GM21447 (cell line): Measurements from ENCODE around the gene SRRT.
"Not testable (repeated sequence)": the region's sequence is repeated elsewhere in the genome, so short reads cannot be mapped to it uniquely, and the experiment has no call there.

Experiments used
- ATAC-seq: cut with Tn5 transposase; IDR thresholded peaks from one replicate; pipeline ENCODE4 v1.9.1; 2021; ENCODE audit not compliant: unreplicated experiment

SRRT gene

GRCh38 chr7:100893910-100894721 lies 19.2 kb downstream of the SRRT start:
- no peak for ATAC-seq

- no peak for ATAC-seq
Measured at GRCh38 chr7:100894860-100895700, 20.2 kb downstream of the SRRT start.

- ATAC-seq = no peak
Measured at GRCh38 chr7:100895701-100895955, 20.7 kb downstream of the SRRT start, which contains the start of gene ACHE. TSS of gene ACHE (minus strand) at chr7:100895888. CDS start at chr7:100894232, 1,656 bp downstream.

GRCh38 chr7:100895956-100896731 lies 21.2 kb downstream of the SRRT start:
- ATAC-seq = no peak

- ATAC-seq = no peak
Measured at GRCh38 chr7:100896732-100897608, 22.1 kb downstream of the SRRT start.

- ATAC-seq = no peak
Measured at GRCh38 chr7:100897772-100898454, 23.0 kb downstream of the SRRT start.

GRCh38 chr7:100899432-100899831 lies 24.5 kb downstream of the SRRT start:
- no peak for ATAC-seq

GRCh38 chr7:100900978-100901377 lies 26.1 kb downstream of the SRRT start:
- ATAC-seq = no peak

- no peak for ATAC-seq
Measured at GRCh38 chr7:100901921-100902332, 27.0 kb downstream of the SRRT start.

GRCh38 chr7:100902638-100903037 lies 27.7 kb downstream of the SRRT start:
- ATAC-seq = no peak

GRCh38 chr7:100908512-100908911 lies 33.6 kb downstream of the SRRT start:
- no peak for ATAC-seq

- not testable (repeated sequence) for ATAC-seq
Measured at GRCh38 chr7:100910443-100910842, 35.5 kb downstream of the SRRT start.

- no peak for ATAC-seq
Measured at GRCh38 chr7:100911484-100911883, 36.6 kb downstream of the SRRT start.

GRCh38 chr7:100914208-100914878 lies 39.4 kb downstream of the SRRT start:
- ATAC-seq = no peak

GRCh38 chr7:100914879-100915447 lies 40.1 kb downstream of the SRRT start:
- ATAC-seq = no peak

GRCh38 chr7:100919335-100919734 lies 44.4 kb downstream of the SRRT start:
- not testable (repeated sequence) for ATAC-seq

GRCh38 chr7:100919779-100920437 lies 45.0 kb downstream of the SRRT start:
- not testable (repeated sequence) for ATAC-seq

GRCh38 chr7:100921039-100921438 lies 46.1 kb downstream of the SRRT start:
- ATAC-seq = no peak
